Nephron progenitor cell (in vitro differentiated cells): ENCODE data around the gene ZNF514.

Source experiments
- DNase-seq: peaks from one replicate; pipeline ENCODE4 v3.0.0; 2021
- H3K27ac Mint-ChIP-seq: 2 replicates; pipeline ENCODE4 v1.8.0; 2021; ENCODE audit warnings: mild to moderate bottlenecking, moderate library complexity, mixed read lengths
- H3K27me3 Mint-ChIP-seq: 2 replicates; pipeline ENCODE4 v1.8.0; 2021; ENCODE audit warnings: mild to moderate bottlenecking, low read depth, mixed read lengths; ENCODE audit not compliant: poor library complexity
- H3K36me3 Mint-ChIP-seq: 2 replicates; pipeline ENCODE4 v1.8.0; 2021; ENCODE audit warnings: low read depth, mixed read lengths
- H3K4me1 Mint-ChIP-seq: 2 replicates; pipeline ENCODE4 v1.8.0; 2021; ENCODE audit warnings: mixed read lengths
- H3K4me3 Mint-ChIP-seq: 2 replicates; pipeline ENCODE4 v1.8.0; 2021; ENCODE audit warnings: mild to moderate bottlenecking, moderate library complexity, mixed read lengths
- H3K9me3 Mint-ChIP-seq: 2 replicates; pipeline ENCODE4 v1.8.0; 2021; ENCODE audit warnings: mild to moderate bottlenecking, moderate library complexity, mixed read lengths
- TF ChIP-seq, protein P1 (sequence below): fragments of 200-600 bp; sonication (generic); IDR thresholded peaks from 2 replicates; pipeline ENCODE4 v1.5.0; 2021; ENCODE audit warnings: antibody characterized with exemption

The ZNF514 gene

DNA sequence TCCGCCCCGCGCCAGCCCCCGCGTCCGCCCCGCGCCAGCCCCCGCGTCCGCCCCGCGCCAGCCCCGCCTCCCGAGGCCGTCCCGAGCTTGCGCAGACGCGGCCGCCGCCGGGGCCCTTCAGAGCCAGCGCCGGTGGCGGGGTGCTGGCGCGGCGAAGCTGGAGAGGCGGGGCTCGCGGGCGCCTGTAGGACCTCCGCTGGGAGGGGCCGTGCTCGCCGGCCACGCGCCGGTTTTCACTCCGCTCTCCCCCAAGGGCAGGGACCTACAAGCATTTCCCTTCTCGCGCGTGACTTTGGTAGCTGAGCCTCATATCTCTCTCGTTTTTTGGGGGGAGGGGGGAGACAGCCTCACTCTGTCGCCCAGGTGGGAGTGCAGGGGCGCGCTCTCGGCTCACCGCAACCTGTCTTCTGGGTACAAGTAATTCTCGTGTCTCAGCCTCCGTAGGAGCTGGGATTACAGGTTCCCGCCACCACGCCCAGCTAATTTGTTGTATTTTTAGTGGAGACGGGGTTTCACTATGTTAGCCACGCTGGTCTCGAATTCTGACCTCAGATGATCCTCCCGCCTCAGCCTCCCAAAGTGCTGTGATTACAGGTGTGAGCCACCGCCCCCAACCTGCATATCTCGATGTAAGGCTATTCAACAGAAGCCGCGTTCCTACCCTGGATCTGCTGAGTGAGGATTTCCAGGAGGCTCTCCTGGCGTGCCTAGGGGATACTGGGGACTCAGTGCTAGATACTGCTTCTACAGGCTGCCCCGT, at the start of gene ZNF514:
ZNF514 (minus strand) TSS at position 159 of the 760 bp plus-strand sequence. CDS start 6,595 bp downstream, outside the sequence.
- TF ChIP-seq, protein P1, sequence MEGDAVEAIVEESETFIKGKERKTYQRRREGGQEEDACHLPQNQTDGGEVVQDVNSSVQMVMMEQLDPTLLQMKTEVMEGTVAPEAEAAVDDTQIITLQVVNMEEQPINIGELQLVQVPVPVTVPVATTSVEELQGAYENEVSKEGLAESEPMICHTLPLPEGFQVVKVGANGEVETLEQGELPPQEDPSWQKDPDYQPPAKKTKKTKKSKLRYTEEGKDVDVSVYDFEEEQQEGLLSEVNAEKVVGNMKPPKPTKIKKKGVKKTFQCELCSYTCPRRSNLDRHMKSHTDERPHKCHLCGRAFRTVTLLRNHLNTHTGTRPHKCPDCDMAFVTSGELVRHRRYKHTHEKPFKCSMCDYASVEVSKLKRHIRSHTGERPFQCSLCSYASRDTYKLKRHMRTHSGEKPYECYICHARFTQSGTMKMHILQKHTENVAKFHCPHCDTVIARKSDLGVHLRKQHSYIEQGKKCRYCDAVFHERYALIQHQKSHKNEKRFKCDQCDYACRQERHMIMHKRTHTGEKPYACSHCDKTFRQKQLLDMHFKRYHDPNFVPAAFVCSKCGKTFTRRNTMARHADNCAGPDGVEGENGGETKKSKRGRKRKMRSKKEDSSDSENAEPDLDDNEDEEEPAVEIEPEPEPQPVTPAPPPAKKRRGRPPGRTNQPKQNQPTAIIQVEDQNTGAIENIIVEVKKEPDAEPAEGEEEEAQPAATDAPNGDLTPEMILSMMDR = no peak
- H3K9me3 Mint-ChIP-seq = peaks cover 42% of the 10 kb centered on the region
- peaks cover 46% of the 10 kb centered on the region for H3K36me3 Mint-ChIP-seq
- no peaks in the 10 kb centered on the region for H3K27me3 Mint-ChIP-seq
- peak; percentile 88 for DNase-seq
- no peak within 1 kb of the TSS for H3K27ac Mint-ChIP-seq
- H3K4me1 Mint-ChIP-seq = peaks cover 24% of the 10 kb centered on the region
- peak within 1 kb of the TSS; percentile 89 for H3K4me3 Mint-ChIP-seq

DNA sequence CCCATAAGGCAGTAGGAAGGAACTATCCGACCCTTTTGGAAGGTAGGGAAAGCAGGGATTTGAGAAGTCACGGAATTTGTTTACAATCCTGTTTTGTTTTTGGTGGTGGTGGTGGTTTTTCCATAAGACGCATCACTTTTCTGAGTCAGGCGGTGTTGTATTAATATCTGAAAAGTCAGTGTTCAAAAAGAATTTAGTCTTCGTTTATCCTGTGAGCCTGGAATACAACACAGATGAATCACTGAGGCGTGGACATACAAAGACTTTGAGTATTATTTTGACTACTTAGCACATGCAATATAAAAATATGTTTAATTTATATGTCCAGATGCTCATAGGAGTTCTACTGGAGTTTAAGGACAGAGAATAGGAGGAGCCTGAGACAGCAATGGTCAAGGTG, 48.5 kb upstream of the ZNF514 start:
- TF ChIP-seq, protein P1 = no peak
- no peak overlapping the region for H3K27ac Mint-ChIP-seq
- H3K9me3 Mint-ChIP-seq = peaks cover 75% of the 10 kb centered on the region
- peaks cover 76% of the 10 kb centered on the region for H3K36me3 Mint-ChIP-seq
- H3K27me3 Mint-ChIP-seq = peaks cover 13% of the 10 kb centered on the region
- peak overlapping the region; percentile 87 for H3K4me3 Mint-ChIP-seq
- no peak for DNase-seq
- peaks cover 31% of the 10 kb centered on the region for H3K4me1 Mint-ChIP-seq

DNA sequence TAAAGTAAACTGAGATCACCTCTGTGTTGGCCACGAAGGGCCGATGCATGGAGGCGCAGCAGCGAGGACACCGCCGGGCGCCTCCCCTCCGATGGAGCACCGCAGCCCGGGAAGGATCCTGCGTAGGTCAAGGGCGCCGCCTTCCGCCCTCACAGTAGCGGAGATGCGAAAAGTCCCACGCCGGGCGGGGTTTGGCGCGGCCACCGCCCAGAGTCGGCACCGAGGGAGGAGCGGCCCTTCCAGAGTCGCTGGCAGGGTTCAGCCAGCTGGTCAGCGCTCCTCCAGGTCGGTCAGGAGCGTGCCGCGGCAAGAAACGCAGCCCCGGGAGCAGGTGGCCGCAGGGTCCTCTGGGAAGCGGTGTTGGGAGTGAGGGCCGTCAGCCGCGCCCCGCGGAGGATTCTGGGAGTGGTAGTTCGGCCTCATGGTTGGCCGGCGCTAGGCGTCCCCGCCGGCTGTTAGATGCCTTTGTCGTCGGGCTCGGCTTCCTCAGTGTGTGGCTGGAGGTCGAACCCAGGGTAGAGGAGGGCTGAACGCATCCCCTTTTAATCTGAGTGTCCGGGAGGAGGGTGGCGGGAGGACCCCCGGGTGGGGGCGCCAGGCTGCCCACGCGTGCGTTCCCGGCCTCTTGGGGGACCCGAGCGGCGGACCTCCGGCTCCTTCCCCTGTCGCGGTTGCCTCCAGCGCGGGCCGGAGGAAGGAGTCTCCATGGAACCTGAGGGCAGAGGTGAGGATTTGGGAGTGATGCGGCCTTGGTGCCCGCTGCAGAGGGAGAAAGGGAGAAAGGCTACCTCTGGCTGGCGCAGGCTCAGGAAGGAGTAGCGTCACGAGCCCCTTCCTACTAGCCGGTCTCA, 47.7 kb upstream of the ZNF514 start, which contains the start of gene ZNF892:
ZNF892 (plus strand) TSS at position 411 of the 851 bp plus-strand sequence; CDS start at position 706, 295 bp downstream.
- Mint-ChIP-seq H3K9me3 (peaks cover 75% of the 10 kb centered on the region), H3K36me3 (peaks cover 68% of the 10 kb centered on the region), H3K4me1 (peaks cover 31% of the 10 kb centered on the region), H3K4me3 (peak within 1 kb of the TSS; percentile 87), H3K27me3 (peaks cover 13% of the 10 kb centered on the region), H3K27ac (peak within 1 kb of the TSS; percentile 82)
- DNase-seq = peak; percentile 93
- TF ChIP-seq, protein P1 = peak; percentile 10

DNA sequence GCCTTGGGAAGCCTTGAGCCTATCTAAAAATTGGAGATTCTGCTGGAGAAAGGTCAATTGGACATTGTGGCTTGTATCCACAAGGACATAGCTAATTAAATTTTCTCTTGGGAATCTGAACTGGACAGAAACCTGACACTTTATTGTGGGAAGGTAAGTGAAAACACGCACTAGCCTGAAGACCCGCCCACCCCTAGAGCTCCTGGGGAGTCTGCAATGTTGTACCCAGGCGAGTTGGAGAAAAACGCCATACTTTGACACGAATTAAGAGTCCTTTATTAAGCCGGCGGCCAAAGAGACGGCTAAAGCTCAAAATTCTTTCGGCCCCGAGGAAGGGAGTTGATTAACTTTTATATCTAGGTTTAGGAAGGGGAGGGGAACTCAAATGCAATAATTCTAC, 46.4 kb upstream of the ZNF514 start:
- H3K27ac Mint-ChIP-seq = no peak overlapping the region
- DNase-seq = peak; percentile 16
- TF ChIP-seq, protein P1 = no peak
- H3K36me3 Mint-ChIP-seq = peaks cover 55% of the 10 kb centered on the region
- H3K27me3 Mint-ChIP-seq = peaks cover 19% of the 10 kb centered on the region
- H3K9me3 Mint-ChIP-seq = peaks cover 65% of the 10 kb centered on the region
- H3K4me3 Mint-ChIP-seq = peak overlapping the region; percentile 87
- peaks cover 31% of the 10 kb centered on the region for H3K4me1 Mint-ChIP-seq

DNA sequence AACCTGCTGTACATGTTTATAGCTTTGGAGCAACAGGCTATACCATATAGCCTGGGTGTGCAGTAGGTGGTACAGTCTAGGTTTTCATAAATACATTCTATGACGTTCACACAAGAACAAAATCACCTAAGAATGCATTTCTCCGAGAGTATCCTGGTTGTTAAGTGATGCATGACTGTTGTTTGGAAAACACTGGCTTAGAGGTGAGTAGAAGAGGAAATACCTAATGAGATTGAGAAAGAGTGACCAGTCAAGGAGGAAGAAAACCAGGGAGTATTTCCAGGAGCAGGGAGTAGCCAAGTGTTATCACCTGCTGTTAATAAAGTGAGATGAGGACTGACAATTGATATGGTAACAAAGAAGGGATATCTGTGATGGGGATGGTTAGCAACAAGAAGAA, 44.7 kb upstream of the ZNF514 start:
- Mint-ChIP-seq H3K9me3 (peaks cover 63% of the 10 kb centered on the region), H3K4me1 (peaks cover 31% of the 10 kb centered on the region), H3K4me3 (peak overlapping the region; percentile 34), H3K27me3 (peaks cover 26% of the 10 kb centered on the region), H3K36me3 (peaks cover 38% of the 10 kb centered on the region), H3K27ac (no peak overlapping the region)
- TF ChIP-seq, protein P1 = no peak
- no peak for DNase-seq
